GM12878 (cell line): Measurements from ENCODE around the gene DIP2B.

Source experiments
- CREB1 ChIP-seq: IDR thresholded peaks from 2 replicates; pipeline ENCODE4 v1.6.1; 2012; ENCODE audit warnings: low read depth, mild to moderate bottlenecking, inconsistent platforms
- MTA3 ChIP-seq: IDR thresholded peaks from 2 replicates; pipeline ENCODE4 v1.6.1; 2012; ENCODE audit warnings: low read length, inconsistent platforms, borderline replicate concordance
- TF ChIP-seq, protein P1 (sequence below), 3 experiments: IDR thresholded peaks in 2 of 3; conservative IDR thresholded peaks in 1 of 3; 2 replicates each; pipeline ENCODE4 v1.5.1; 2011; ENCODE audit warnings: low read depth in 3 of 3, low read length in 3 of 3, mild to moderate bottlenecking in 3 of 3, control low read depth in 2 of 3, moderate library complexity in 2 of 3, inconsistent platforms in 1 of 3, mixed read lengths in 1 of 3; ENCODE audit not compliant: control insufficient read depth in 2 of 3, insufficient read depth in 1 of 3; ENCODE audit errors: extremely low read depth in 1 of 3

DNA sequence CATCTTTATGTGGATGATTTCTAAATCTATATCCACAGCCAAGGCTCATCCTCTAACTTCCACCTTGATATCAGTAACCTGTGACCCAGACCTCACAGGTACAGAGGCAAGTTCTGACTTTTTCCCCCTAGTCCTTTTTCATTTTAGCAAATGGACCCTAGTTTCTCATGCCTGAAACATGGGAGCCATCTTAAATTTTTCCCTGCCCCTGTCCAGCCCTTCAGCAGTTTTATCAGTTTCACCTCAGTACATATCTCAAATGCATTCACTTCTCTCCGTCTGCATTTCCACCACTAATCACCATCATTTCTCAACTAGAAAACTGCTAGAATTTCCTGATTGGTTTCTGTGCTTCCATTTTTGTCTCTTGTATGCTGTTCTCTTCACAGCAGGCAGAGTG, 79.3 kb downstream of the DIP2B start:
- TF ChIP-seq, protein P1, sequence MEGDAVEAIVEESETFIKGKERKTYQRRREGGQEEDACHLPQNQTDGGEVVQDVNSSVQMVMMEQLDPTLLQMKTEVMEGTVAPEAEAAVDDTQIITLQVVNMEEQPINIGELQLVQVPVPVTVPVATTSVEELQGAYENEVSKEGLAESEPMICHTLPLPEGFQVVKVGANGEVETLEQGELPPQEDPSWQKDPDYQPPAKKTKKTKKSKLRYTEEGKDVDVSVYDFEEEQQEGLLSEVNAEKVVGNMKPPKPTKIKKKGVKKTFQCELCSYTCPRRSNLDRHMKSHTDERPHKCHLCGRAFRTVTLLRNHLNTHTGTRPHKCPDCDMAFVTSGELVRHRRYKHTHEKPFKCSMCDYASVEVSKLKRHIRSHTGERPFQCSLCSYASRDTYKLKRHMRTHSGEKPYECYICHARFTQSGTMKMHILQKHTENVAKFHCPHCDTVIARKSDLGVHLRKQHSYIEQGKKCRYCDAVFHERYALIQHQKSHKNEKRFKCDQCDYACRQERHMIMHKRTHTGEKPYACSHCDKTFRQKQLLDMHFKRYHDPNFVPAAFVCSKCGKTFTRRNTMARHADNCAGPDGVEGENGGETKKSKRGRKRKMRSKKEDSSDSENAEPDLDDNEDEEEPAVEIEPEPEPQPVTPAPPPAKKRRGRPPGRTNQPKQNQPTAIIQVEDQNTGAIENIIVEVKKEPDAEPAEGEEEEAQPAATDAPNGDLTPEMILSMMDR (IDR thresholded peaks at IDR 0.05 in 2 of 3, conservative IDR thresholded peaks at IDR 0.05 in 1 of 3; ENCODE audit: control insufficient read depth in 2 of 3, extremely low read depth in 1 of 3, insufficient read depth in 1 of 3, low read depth in 3 of 3, low read length in 3 of 3) = no peak
- TF ChIP-seq MTA3 (no peak), CREB1 (no peak)
